Measurements from ENCODE around the gene CSRNP3.

The CSRNP3 gene

GRCh38 chr2:165431014-165431413, 38.5 kb upstream of the CSRNP3 start:
- Mint-ChIP-seq H3K9me3 (no peaks in the 10 kb centered on the region), H3K4me1 (no peaks in the 10 kb centered on the region), H3K36me3 (ENCODE audit: low read depth) (no peaks in the 10 kb centered on the region), H3K27ac (no peak overlapping the region), H3K4me3 (no peak overlapping the region), H3K27me3 (ENCODE audit: low read depth) (no peaks in the 10 kb centered on the region)
- no peak for TF ChIP-seq CTCF (IDR thresholded peaks at IDR 0.05; ENCODE audit: unreplicated experiment in 3 of 3)

GRCh38 chr2:165432234-165432966, 37.1 kb upstream of the CSRNP3 start:
- Mint-ChIP-seq H3K4me1 (no peaks in the 10 kb centered on the region), H3K36me3 (ENCODE audit: low read depth) (no peaks in the 10 kb centered on the region), H3K27me3 (ENCODE audit: low read depth) (no peaks in the 10 kb centered on the region), H3K9me3 (no peaks in the 10 kb centered on the region), H3K4me3 (no peak overlapping the region), H3K27ac (no peak overlapping the region)
- TF ChIP-seq CTCF (IDR thresholded peaks at IDR 0.05; ENCODE audit: unreplicated experiment in 3 of 3): no peak

GRCh38 chr2:165434865-165435496, 34.5 kb upstream of the CSRNP3 start:
- H3K4me1 Mint-ChIP-seq: peaks cover 4% of the 10 kb centered on the region
- no peak overlapping the region for H3K4me3 Mint-ChIP-seq
- no peaks in the 10 kb centered on the region for H3K36me3 Mint-ChIP-seq (ENCODE audit: low read depth)

GRCh38 chr2:165435611-165436010, 33.9 kb upstream of the CSRNP3 start:
- Mint-ChIP-seq H3K27ac (no peak overlapping the region), H3K27me3 (ENCODE audit: low read depth) (no peaks in the 10 kb centered on the region), H3K4me1 (peaks cover 10% of the 10 kb centered on the region), H3K4me3 (no peak overlapping the region), H3K36me3 (ENCODE audit: low read depth) (no peaks in the 10 kb centered on the region), H3K9me3 (no peaks in the 10 kb centered on the region)
- no peak for TF ChIP-seq CTCF (IDR thresholded peaks at IDR 0.05; ENCODE audit: unreplicated experiment in 3 of 3)

More at GRCh38 chr2:165434865-165435496, 34.5 kb upstream of the CSRNP3 start:
- no peak for TF ChIP-seq CTCF (IDR thresholded peaks at IDR 0.05; ENCODE audit: unreplicated experiment in 3 of 3)
- Mint-ChIP-seq H3K9me3 (no peaks in the 10 kb centered on the region), H3K27ac (no peak overlapping the region), H3K27me3 (ENCODE audit: low read depth) (no peaks in the 10 kb centered on the region)

- H3K4me3 Mint-ChIP-seq: no peak overlapping the region
Measured at GRCh38 chr2:165436559-165436958, 32.9 kb upstream of the CSRNP3 start.

More at GRCh38 chr2:165436559-165436958, 32.9 kb upstream of the CSRNP3 start:
- TF ChIP-seq CTCF (IDR thresholded peaks at IDR 0.05; ENCODE audit: unreplicated experiment in 3 of 3): no peak
- Mint-ChIP-seq H3K27ac (no peak overlapping the region), H3K27me3 (ENCODE audit: low read depth) (no peaks in the 10 kb centered on the region), H3K36me3 (ENCODE audit: low read depth) (no peaks in the 10 kb centered on the region), H3K4me1 (peaks cover 10% of the 10 kb centered on the region), H3K9me3 (no peaks in the 10 kb centered on the region)
